NCI-H524 (cell line): ENCODE results near the gene COPB1.
A peak's percentile ranks its signal among the peaks of the same experiment; 100 is the strongest.
"Not testable (repeated sequence)": the region's sequence is repeated elsewhere in the genome, so short reads cannot be mapped to it uniquely, and the experiment has no call there.

ENCODE experiments used
- DNase-seq, 2 experiments: peaks; one replicate each; lab custom pipeline; 2025; lab: John Stamatoyannopoulos, UW

COPB1 gene, protein sequence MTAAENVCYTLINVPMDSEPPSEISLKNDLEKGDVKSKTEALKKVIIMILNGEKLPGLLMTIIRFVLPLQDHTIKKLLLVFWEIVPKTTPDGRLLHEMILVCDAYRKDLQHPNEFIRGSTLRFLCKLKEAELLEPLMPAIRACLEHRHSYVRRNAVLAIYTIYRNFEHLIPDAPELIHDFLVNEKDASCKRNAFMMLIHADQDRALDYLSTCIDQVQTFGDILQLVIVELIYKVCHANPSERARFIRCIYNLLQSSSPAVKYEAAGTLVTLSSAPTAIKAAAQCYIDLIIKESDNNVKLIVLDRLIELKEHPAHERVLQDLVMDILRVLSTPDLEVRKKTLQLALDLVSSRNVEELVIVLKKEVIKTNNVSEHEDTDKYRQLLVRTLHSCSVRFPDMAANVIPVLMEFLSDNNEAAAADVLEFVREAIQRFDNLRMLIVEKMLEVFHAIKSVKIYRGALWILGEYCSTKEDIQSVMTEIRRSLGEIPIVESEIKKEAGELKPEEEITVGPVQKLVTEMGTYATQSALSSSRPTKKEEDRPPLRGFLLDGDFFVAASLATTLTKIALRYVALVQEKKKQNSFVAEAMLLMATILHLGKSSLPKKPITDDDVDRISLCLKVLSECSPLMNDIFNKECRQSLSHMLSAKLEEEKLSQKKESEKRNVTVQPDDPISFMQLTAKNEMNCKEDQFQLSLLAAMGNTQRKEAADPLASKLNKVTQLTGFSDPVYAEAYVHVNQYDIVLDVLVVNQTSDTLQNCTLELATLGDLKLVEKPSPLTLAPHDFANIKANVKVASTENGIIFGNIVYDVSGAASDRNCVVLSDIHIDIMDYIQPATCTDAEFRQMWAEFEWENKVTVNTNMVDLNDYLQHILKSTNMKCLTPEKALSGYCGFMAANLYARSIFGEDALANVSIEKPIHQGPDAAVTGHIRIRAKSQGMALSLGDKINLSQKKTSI

DNA sequence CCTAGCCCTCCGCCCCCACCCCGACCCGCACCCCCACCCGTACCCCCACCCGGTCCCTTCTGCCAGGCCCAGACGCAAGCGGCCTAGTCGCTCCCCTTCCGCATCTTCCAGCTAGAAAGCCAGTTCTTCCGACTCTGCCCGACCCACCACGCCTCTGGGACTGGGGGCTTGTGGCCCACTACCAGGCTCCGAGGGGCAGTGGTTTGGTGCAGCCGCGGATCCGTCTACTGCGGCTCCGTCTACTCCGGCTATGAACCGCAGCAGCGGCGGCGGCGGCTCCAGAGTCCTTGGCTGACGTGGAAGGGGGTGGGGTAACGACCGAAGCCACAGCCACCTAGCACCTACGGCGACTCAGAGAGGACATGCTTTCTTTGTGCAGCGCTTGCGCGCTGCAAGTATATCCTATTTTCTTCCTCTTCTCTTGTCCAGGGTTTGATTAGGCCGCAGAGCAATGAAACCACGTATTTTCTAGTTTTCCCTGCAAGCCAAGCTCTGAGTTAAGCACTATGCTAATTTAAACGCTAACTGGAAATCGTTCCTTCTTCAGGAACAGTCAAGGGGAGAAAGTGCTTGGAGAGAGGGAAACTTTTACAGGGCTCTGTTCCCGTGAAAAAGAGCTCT, at the start of gene COPB1:
TSS of gene COPB1 (minus strand) at position 252 of the 621 bp plus-strand sequence. CDS start 883 bp downstream, outside the sequence.
- DNase-seq = peak; percentile 75 to 84

- DNase-seq = no peak
These were observed 47.8 kb upstream of the COPB1 start for GRCh38 chr11:14547440-14547839.

- no peak for DNase-seq
These were observed 47.1 kb upstream of the COPB1 start for GRCh38 chr11:14546672-14547071.

- no peak for DNase-seq
These were observed 45.0 kb upstream of the COPB1 start for GRCh38 chr11:14544611-14545010.

DNA sequence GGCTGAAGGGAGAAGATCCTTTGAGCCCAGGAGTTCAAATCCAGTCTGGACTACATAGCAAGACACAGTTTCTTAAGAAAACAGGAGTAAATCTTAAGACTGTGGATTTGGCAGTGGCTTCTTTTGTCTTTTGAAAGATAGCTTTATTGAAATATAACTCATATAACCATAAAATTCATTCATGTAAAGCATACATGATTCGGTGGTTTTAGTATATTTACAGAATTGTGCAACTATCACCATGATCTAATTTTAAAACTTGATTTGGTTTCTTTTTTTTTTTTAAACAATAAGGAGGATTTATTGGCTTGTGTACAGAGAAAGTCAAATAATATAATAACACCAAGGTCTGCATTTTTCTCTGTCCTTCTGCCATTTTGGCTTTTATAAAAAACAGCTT, 43.6 kb upstream of the COPB1 start:
- no peak for DNase-seq

GRCh38 chr11:14542324-14542723, 42.7 kb upstream of the COPB1 start:
- no peak for DNase-seq

DNA sequence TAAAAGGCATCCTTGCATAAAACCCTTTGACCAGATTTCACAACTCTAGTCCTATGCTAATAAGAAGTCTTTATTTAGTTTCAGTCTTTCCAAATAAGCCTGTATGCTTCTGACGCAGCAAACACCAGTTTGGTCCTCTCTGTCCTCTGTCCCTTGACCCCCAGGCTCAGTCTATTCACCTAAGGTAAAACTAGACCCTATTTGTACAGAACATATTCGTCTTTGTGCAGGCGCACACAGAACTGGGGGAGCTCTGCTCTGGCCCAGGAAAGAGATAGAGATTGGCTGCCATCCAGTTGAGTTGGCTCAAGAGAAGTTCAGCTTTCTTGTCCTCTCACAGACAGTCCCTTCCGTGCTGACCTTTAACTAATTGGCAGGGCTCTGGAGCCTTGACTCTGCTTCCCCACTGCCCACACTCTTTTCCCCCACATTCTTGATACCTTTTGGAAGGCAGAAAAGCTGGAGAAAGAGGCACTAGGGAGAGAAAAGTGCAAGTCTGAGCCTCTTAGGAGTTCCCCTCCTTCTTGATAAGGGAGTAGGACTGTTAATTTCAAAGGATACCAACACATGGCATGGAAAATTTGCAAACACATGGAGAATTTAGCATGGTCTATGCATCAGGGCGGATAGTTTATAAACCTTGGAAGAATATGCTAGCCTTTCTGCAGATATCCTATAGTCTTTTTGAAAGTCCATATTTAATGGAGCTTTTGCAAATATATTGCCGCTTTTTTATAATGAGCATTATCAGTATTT, 41.8 kb upstream of the COPB1 start:
- DNase-seq = no peak

GRCh38 chr11:14539982-14540421, 40.4 kb upstream of the COPB1 start:
- DNase-seq = no peak

DNA sequence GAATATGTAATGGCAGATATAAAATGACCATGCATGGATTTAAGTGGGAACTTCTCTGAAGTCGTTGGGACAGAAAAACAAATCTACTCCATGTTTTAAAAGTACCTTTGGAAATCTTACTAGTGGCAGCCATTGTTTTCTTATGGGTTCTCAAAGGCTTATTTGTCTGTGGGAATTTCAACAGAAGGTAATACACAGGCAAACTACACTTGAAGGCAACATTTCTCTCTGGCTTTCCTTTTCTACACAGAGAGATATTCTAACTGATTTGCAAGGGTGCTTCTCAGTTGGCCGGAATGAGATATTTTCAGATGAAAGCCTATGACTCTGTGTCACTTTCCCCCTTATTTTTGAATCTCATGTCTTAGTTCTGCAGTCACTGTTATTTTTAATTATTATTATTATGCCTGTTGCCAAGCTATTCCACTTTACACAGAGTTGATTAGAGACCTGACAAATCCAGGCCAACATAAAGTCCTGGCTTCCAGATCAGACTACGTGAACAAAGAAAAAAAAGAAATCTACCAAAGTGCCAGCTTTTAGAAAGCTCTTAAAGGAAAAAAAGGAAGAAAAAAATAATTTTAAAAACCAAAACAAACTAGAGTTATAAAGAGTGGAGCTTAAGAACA, 39.4 kb upstream of the COPB1 start:
- DNase-seq = no peak

DNA sequence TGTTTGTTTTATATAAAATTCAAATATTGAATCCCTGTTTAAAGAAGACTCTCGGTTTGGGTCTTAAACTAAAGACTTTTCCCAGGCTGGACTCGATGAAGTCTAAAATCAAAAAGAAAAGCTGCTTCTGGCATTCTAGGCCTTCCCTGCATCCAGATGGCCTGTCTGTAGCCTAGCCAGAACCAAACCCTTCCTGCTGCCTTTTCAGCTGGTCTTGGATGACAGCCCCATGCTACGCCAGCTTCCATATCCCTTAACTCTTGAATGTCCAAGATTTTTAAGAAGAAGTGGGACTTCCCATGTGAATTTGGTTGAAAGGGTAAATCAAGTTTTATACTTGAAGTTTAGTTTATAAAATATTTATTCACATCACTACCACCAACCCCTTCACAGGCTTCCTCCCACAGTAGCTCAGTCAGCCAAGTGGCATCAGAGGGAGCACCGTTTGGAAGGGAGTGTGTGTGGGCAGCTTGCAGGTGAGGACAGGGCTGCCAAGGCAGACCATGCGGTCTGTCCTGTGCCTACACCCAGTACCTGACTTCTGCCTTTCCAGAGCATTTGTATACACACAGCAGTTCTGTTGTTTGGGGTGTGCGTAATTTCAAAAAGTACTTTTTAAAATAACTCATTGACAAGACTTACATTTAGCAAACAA, 38.8 kb upstream of the COPB1 start:
- peak in 1 of 2 experiments; percentile 8 for DNase-seq

DNA sequence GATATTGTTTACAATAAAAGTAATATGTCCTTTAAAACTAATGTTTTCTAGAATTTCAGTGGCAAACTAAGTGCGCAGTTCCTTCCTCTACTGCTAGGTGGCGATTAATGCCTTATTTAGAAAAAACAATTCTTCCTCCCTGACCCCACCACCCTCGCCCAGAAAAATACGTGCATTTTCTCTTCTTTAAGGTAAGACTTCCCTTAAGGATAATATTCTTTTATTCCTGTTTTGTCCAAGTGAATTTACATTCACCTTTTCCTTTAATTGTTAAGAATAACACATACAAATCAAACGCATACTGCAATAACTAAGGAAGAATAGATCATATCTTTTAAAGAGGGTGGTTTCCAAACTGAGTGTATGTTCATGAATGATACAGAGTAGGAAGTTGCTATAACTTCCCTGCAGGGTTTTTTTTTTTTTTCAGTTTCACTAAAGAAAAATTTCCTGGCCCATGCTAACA, 37.6 kb upstream of the COPB1 start:
- peak in 1 of 2 experiments; percentile 40 for DNase-seq

DNA sequence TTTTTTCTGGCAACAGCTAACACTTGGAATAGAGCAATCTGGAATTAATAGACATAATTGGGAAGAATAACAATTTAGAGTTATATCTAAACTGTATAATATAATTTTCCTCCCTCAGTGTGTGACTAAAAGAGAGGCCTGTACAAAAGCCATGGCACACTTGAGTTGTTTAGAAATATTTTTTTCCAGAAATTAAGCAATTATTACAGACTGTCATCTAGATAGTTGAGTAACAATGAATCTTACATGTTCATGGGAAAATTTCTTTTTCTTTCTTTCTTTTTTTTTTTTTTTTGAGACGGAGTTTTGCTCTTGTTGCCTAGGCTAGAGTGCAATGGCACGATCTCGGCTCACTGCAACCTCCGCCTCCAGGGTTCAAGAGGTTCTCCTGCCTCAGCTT, 35.6 kb upstream of the COPB1 start:
- DNase-seq = not testable (repeated sequence)

- no peak for DNase-seq
These were observed 30.3 kb upstream of the COPB1 start for GRCh38 chr11:14529951-14530350.

GRCh38 chr11:14529321-14529720, 29.7 kb upstream of the COPB1 start:
- DNase-seq = no peak

DNA sequence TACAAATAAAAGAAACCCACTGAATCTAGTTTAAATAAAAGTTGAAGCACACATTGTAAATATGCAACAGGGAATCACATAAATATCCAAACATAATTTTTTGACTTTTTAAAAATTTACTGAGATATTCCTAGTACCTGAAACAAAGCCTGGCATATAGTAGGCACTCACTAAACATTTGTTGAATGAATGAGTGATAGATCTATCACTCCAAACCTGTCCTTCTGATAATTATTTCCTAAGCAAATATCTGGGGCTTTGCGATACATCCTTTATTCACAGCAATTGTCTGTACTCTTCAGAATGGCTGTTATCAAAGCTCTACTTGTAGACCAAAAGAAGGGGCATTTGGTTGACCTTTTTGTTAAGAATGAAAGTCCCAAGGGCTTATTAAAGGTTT, 23.2 kb upstream of the COPB1 start:
- DNase-seq = no peak

- DNase-seq = no peak
These were observed 22.6 kb upstream of the COPB1 start for GRCh38 chr11:14522245-14522644.

DNA sequence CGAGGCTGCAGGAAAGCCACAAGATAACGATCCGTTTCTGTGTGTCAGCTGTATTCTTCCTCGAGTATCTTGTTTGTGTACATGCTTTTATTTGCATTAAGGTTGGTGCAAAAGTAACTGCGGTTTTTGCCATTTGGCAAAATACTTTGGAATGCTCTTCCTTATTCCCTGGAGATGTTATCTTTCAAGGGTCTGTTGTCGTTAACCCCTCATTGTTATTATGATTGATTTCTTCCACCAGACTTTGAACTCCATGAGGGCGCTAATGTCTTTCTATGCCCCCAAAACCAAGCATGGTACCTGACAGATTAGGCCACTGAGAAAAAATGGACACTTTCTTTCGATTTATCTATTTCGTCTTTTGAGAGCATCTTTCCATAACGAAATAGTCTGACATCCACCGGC, 21.1 kb upstream of the COPB1 start:
- no peak for DNase-seq

DNA sequence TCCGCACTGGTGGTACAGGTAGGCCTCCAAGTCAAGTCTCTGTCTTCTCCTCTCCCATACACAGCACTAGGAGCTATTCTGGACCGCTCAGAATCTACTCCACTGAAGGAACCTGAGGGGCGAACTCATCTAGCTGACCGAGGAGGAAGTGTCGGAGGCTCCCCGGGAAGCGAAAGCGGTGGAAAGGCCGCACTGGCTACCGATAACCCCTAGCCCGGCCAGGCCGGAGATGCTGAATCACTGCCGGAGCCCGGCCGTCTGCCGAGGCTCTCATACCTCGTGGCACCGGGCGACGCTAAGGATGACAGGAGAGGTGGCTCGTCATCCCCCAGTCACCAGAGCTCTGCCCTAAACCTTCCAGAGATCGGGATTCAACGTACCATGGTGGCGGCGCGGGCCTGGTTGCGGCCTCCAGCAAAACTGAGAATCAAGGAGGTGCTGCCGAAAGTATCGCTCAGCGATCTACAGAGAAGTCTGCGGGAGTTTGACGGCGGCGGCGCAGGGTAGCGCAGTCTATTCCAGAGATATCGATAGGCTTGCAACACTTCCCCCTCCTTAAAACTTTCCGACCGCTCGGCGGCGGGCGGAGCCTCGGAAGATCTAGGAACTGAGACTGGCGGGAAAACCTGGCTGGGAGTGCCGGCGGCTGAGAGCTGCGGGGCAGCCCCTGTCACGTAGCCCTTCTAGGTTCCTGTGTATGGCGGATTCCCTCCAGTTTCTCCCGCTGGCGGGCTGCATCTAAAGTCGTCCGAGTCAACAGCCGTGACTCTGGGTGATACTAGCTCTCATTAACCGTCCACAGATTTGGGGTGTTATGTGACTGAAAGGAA, 20.5 kb upstream of the COPB1 start, which contains the start of gene PSMA1:
TSS of gene PSMA1 (minus strand) at position 470 of the 830 bp plus-strand sequence. CDS start at position 383, 87 bp downstream.
- DNase-seq = peak; percentile 89 to 95

- peak in 1 of 2 experiments; percentile 30 for DNase-seq
These were observed 19.9 kb upstream of the COPB1 start for GRCh38 chr11:14519597-14519916.
